Neural cell (in vitro differentiated cells): ENCODE results near the gene ZNF432. TPM values are rescaled to one million over a fixed set of nuclear protein-coding genes. Genes with fewer than 3 reads are reported as not detected.
"Not testable (repeated sequence)": the region's sequence is repeated elsewhere in the genome, so short reads cannot be mapped to it uniquely, and the experiment has no call there.

Experiments used
- H2AFZ ChIP-seq: fragments of 200-600, 300-800 bp; sonication (generic), shearing (Covaris generic); 2 replicates; pipeline ENCODE4 v1.6.0; 2014; ENCODE audit warnings: low read depth, mild to moderate bottlenecking, antibody characterized with exemption, low read length, moderate library complexity
- H3F3A ChIP-seq: fragments of 200-600 bp; shearing (Covaris generic); 2 replicates; pipeline ENCODE4 v1.6.1; 2016; ENCODE audit warnings: mild to moderate bottlenecking, moderate library complexity, mixed read lengths, antibody characterized with exemption, low read length; ENCODE audit not compliant: insufficient read depth, poor library complexity, severe bottlenecking
- H3K27ac ChIP-seq: fragments of 200-600, 300-800 bp; sonication (generic), shearing (Covaris generic); 2 replicates; pipeline ENCODE4 v1.5.1; 2014; ENCODE audit warnings: mild to moderate bottlenecking, low read length, moderate library complexity
- H3K27me3 ChIP-seq: fragments of 300-800, 200-600 bp; sonication (generic), shearing (Covaris generic); 2 replicates; pipeline ENCODE4 v1.6.0; 2014; ENCODE audit warnings: mild to moderate bottlenecking, low read depth, low read length, moderate library complexity; ENCODE audit not compliant: insufficient read depth
- H3K36me3 ChIP-seq: fragments of 300-800, 200-600 bp; sonication (generic), shearing (Covaris generic); 2 replicates; pipeline ENCODE4 v1.5.1; 2014; ENCODE audit warnings: mild to moderate bottlenecking, antibody characterized with exemption, low read length, moderate library complexity; ENCODE audit not compliant: insufficient read depth
- H3K4me2 ChIP-seq: fragments of 300-800, 200-600 bp; sonication (generic), shearing (Covaris generic); 2 replicates; pipeline ENCODE4 v1.6.0; 2014; ENCODE audit warnings: mild to moderate bottlenecking, low read length
- H3K4me3 ChIP-seq: fragments of 300-800, 200-600 bp; sonication (generic), shearing (Covaris generic); 2 replicates; pipeline ENCODE4 v1.5.1; 2014; ENCODE audit warnings: mild to moderate bottlenecking, low read length, moderate library complexity
- H3K79me2 ChIP-seq: fragments of 200-600 bp; shearing (Covaris generic); replicated peaks from 2 replicates; pipeline ENCODE4 v1.6.0; 2014; ENCODE audit warnings: mild to moderate bottlenecking, low read length, moderate library complexity; ENCODE audit not compliant: insufficient read depth
- H3K9ac ChIP-seq: fragments of 300-800, 200-600 bp; sonication (generic), shearing (Covaris generic); 2 replicates; pipeline ENCODE4 v1.6.1; 2016; ENCODE audit warnings: mild to moderate bottlenecking, low read length, mixed read lengths
- H3K9me2 ChIP-seq: fragments of 200-600 bp; shearing (Covaris generic); 2 replicates; pipeline ENCODE4 v1.6.1; 2016; ENCODE audit warnings: mild to moderate bottlenecking, low read length, mixed read lengths; ENCODE audit not compliant: insufficient read depth
- H3K9me3 ChIP-seq: fragments of 200-600, 300-800 bp; sonication (generic), shearing (Covaris generic); 2 replicates; pipeline ENCODE4 v1.6.1; 2016; ENCODE audit warnings: mild to moderate bottlenecking, mixed run types, low read length, moderate library complexity, mixed read lengths
- H4K20me1 ChIP-seq: fragments of 200-600 bp; shearing (Covaris generic); 2 replicates; pipeline ENCODE4 v1.6.1; 2016; ENCODE audit warnings: mild to moderate bottlenecking, mixed run types; ENCODE audit not compliant: insufficient read depth
- EP300 ChIP-seq: fragments of 450-650 bp; conservative IDR thresholded peaks from 2 replicates; pipeline ENCODE4 v1.6.1; 2014; ENCODE audit warnings: antibody characterized with exemption, mild to moderate bottlenecking, moderate library complexity; ENCODE audit not compliant: poor library complexity, severe bottlenecking
- EZH2 ChIP-seq: fragments of 200-600, 300-800 bp; shearing (Covaris generic), sonication (generic); IDR thresholded peaks from 2 replicates; pipeline ENCODE4 v1.6.1; 2014; ENCODE audit warnings: antibody characterized with exemption, low read length, borderline replicate concordance, mild to moderate bottlenecking; ENCODE audit not compliant: insufficient read depth, poor library complexity, severe bottlenecking
- MXI1 ChIP-seq: fragments of 450-650 bp; conservative IDR thresholded peaks from 2 replicates; pipeline ENCODE4 v1.6.1; 2014; ENCODE audit warnings: antibody characterized with exemption, mild to moderate bottlenecking; ENCODE audit not compliant: poor library complexity, severe bottlenecking
- POLR2AphosphoS5 ChIP-seq: IDR thresholded peaks from 2 replicates; pipeline ENCODE4 v1.6.1; 2012
- RAD21 ChIP-seq: fragments of 450-650 bp; conservative IDR thresholded peaks from 2 replicates; pipeline ENCODE4 v1.6.1; 2014; ENCODE audit warnings: antibody characterized with exemption, mild to moderate bottlenecking, moderate library complexity
- SMC3 ChIP-seq: fragments of 450-650 bp; conservative IDR thresholded peaks from 2 replicates; pipeline ENCODE4 v1.6.1; 2014; ENCODE audit warnings: antibody characterized with exemption, mild to moderate bottlenecking, moderate library complexity; ENCODE audit not compliant: poor library complexity
- TAF1 ChIP-seq: IDR thresholded peaks from 2 replicates; pipeline ENCODE4 v1.6.1; 2012; ENCODE audit warnings: low read depth
- polyA plus RNA-seq: library from polyadenylated mRNA; depleted of rRNA; stranded (reverse); fragments of >200 nt; gene quantifications from 2 replicates; pipeline ENCODE4 v1.2.3, GENCODE V29; 2014
- TF ChIP-seq, protein P1 (sequence below): IDR thresholded peaks from 2 replicates; pipeline ENCODE4 v1.6.1; 2012; ENCODE audit warnings: borderline replicate concordance
- TF ChIP-seq, protein P2 (sequence below): fragments of 450-650 bp; IDR thresholded peaks from 2 replicates; pipeline ENCODE4 v1.5.1; 2014; ENCODE audit warnings: antibody characterized with exemption, mild to moderate bottlenecking, moderate library complexity; ENCODE audit not compliant: poor library complexity, severe bottlenecking

The ZNF432 gene
- polyA plus RNA-seq, 1 donor from 2014 or later: 48.6 TPM

DNA sequence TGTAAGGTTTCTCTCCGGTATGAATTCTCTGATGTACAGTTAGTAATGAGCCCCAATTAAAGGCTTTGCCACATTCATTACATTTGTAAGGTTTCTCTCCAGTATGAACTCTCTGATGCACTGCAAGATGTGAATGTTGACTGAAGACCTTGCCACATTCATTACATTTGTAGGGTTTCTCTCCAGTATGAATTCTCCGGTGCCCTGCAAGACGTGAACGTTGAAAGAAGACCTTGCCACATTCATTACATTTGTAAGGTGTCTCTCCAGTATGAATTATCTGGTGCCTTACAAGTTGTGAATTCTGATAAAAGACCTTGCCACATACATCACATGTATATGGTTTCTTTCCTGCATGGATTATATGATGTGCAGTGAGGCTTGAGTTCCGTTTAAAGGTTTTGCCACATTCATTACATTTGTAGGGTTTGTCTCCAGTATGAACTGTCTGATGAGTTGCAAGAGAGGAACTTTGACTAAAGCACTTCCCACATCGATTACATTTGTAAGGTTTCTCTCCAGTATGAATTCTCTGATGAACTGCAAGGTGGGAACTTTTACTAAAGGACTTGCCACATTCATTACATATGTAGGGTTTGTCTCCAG lies 17.7 kb upstream of the ZNF432 start:
- Histone ChIP-seq H3K9me3 (peaks cover 36% of the 10 kb centered on the region), H3K36me3 (peaks cover 51% of the 10 kb centered on the region)

DNA sequence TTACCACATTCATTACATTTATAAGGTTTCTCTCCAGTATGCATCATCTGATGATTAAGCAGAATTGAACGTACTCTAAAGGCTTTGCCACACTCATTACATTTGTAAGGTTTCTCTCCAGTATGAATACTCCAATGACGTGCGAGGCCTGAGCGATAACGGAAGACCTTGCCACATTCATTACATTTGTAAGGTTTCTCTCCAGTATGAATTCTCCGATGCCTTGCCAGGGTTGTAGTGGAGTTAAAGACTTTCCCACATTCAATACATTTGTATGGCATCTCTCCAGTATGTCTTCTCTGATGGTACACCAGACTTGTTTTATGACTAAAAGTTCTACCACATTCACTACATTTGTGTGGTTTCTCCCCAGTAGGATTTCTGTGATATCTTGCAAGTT lies 16.8 kb upstream of the ZNF432 start:
- Histone ChIP-seq H3K4me3 (no peak overlapping the region), H3F3A (no peaks in the 10 kb centered on the region), H3K27ac (no peak overlapping the region), H3K9me2 (no peaks in the 10 kb centered on the region), H3K9ac (no peak overlapping the region), H2AFZ (no peak overlapping the region), H4K20me1 (no peaks in the 10 kb centered on the region), H3K4me2 (no peak overlapping the region), H3K36me3 (peaks cover 52% of the 10 kb centered on the region), H3K9me3 (peaks cover 36% of the 10 kb centered on the region), H3K79me2 (no peaks in the 10 kb centered on the region), H3K27me3 (no peaks in the 10 kb centered on the region)
- no peak for TF ChIP-seq TAF1
- no peak for TF ChIP-seq MXI1
- no peak for TF ChIP-seq SMC3
- TF ChIP-seq, protein P1, sequence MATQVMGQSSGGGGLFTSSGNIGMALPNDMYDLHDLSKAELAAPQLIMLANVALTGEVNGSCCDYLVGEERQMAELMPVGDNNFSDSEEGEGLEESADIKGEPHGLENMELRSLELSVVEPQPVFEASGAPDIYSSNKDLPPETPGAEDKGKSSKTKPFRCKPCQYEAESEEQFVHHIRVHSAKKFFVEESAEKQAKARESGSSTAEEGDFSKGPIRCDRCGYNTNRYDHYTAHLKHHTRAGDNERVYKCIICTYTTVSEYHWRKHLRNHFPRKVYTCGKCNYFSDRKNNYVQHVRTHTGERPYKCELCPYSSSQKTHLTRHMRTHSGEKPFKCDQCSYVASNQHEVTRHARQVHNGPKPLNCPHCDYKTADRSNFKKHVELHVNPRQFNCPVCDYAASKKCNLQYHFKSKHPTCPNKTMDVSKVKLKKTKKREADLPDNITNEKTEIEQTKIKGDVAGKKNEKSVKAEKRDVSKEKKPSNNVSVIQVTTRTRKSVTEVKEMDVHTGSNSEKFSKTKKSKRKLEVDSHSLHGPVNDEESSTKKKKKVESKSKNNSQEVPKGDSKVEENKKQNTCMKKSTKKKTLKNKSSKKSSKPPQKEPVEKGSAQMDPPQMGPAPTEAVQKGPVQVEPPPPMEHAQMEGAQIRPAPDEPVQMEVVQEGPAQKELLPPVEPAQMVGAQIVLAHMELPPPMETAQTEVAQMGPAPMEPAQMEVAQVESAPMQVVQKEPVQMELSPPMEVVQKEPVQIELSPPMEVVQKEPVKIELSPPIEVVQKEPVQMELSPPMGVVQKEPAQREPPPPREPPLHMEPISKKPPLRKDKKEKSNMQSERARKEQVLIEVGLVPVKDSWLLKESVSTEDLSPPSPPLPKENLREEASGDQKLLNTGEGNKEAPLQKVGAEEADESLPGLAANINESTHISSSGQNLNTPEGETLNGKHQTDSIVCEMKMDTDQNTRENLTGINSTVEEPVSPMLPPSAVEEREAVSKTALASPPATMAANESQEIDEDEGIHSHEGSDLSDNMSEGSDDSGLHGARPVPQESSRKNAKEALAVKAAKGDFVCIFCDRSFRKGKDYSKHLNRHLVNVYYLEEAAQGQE: no peak
- TF ChIP-seq, protein P2, sequence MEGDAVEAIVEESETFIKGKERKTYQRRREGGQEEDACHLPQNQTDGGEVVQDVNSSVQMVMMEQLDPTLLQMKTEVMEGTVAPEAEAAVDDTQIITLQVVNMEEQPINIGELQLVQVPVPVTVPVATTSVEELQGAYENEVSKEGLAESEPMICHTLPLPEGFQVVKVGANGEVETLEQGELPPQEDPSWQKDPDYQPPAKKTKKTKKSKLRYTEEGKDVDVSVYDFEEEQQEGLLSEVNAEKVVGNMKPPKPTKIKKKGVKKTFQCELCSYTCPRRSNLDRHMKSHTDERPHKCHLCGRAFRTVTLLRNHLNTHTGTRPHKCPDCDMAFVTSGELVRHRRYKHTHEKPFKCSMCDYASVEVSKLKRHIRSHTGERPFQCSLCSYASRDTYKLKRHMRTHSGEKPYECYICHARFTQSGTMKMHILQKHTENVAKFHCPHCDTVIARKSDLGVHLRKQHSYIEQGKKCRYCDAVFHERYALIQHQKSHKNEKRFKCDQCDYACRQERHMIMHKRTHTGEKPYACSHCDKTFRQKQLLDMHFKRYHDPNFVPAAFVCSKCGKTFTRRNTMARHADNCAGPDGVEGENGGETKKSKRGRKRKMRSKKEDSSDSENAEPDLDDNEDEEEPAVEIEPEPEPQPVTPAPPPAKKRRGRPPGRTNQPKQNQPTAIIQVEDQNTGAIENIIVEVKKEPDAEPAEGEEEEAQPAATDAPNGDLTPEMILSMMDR: no peak
- no peak for TF ChIP-seq RAD21

More for the DNA sequence above, 17.7 kb upstream of the ZNF432 start:
- TF ChIP-seq, protein P2: no peak
- TF ChIP-seq EZH2 (no peak), RAD21 (no peak), MXI1 (no peak), SMC3 (no peak), POLR2AphosphoS5 (no peak), EP300 (no peak), TAF1 (no peak)
- TF ChIP-seq, protein P1: no peak
- Histone ChIP-seq H3K9ac (no peak overlapping the region), H3F3A (no peaks in the 10 kb centered on the region), H3K9me2 (no peaks in the 10 kb centered on the region), H3K27me3 (no peaks in the 10 kb centered on the region), H2AFZ (no peak overlapping the region), H3K4me2 (no peak overlapping the region), H3K4me3 (no peak overlapping the region), H3K79me2 (no peaks in the 10 kb centered on the region), H3K27ac (no peak overlapping the region), H4K20me1 (no peaks in the 10 kb centered on the region)

DNA sequence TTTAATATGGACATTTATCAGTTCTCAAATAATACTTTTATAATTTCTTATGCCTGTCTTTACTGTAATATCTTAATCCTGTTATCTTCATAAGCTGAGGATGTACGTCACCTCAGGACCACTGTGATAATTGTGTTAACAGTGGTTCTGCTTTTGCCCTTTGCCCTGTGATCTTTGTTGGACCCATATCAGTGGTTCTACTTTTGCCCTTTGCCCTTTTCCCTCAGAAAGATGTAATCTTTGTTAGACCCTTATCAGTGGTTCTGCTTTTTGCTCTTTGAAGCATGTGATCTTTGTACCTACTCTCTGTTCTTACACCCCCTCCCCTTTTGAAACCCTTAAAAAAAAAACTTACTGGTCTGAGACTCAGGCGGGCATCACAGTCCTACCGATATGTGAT lies 7.8 kb upstream of the ZNF432 start:
- not testable (repeated sequence) for H3K4me2 ChIP-seq, H3F3A ChIP-seq, H3K27me3 ChIP-seq, H3K4me3 ChIP-seq, H3K9me3 ChIP-seq, H3K9me2 ChIP-seq, H2AFZ ChIP-seq, H3K27ac ChIP-seq, H4K20me1 ChIP-seq, H3K79me2 ChIP-seq, H3K9ac ChIP-seq
- peaks cover 10% of the 10 kb centered on the region for H3K36me3 ChIP-seq
